GM18517 (cell line): ENCODE measurements around the gene C19orf53.

Experiments
- ATAC-seq: cut with Tn5 transposase; IDR thresholded peaks from one replicate; pipeline ENCODE4 v1.9.1; 2021; ENCODE audit warnings: mild to moderate bottlenecking, moderate library complexity; ENCODE audit not compliant: unreplicated experiment

Gene C19orf53

DNA sequence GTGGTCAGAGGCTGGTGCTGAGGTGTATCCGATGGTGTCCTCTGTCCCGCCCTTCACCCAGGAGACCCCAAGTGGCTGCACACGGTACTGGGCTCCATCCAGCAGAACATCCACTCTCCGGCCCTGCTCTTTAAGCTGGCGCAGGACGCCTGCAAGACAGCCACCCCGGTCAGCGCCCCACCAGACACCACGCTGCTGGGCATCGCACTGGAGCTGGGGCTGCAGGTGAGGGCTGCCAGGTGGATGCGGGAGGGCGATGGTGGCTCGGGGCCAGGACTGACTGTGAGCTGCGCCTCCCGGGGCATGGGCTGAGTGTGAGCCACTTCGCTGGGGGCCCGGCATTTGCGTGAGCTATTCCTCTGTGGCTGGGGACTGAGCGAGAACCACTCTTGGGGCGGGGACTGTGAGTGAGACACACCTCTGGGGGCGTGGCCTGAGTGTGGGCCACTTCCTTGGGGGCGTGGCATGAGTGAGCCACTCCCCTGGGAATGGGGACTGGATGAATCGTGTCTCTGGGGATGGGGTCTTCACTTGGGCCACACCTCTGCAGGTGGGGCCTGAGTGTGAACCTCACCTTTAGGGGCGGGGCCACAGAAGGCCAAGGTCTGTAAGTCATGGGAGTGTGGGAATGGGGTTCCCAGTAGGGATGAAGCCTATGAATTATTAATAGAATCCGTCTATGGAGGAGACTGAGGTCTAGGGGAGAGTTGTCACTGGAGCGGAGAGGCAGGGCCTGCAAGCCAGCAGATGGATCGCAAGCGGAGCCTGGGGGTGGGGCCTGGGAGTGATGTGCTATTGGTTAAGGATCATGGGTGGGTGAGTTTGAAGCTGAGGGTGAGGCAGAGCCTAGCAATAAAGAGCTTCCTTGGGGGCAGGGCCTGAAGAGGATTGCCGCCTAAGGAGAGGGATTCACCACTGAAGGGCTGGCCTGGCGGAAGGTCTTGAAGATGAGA lies 51.5 kb downstream of the C19orf53 start:
- ATAC-seq: no peak

DNA sequence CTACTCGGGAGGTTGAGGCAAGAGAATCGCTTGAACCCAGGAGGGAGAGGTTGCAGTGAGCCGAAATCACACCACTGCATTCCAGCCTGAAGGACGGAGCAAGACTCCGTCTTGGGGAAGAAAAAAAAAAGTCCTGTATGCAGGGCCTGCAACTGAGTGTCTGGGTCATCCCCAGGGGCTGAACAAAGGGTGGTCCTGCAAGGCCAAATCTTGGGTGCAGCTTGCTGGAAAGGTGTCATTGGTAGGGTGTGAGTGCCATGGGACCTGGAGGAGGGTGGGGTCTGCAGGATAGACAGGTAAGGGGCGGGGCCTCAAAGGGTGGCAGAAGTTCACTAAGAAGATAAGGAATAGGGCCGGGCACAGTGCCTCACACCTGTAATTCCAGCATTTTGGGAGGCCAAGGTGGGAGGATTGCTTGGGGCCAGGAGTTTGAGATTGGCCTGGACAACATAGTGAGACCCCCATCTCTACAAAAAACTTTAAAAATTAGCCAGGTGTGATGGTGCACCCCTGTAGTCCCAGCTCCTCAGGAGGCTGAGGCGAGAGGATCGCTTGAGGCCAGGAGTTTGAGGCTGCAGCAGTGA lies 52.5 kb downstream of the C19orf53 start:
- ATAC-seq: no peak

DNA sequence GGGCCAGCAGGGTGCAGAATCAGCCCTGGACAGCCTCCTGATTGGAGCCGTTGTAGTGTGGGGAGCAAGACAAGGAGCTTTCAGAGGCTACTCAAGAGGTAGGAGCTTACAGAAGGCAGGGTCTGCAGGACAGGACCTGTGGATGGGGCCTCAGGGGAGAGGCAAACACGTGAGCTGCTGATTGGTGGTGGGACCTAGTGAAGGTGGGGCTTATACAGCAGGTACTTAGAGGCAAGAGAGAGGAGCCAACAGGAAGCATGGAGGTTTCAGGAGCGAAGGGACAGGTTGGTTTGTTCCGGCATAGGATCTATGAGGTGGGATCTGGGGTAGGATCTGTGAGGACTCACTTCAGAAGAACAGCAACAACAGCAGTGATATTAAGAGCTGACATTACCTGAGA lies 53.4 kb downstream of the C19orf53 start:
- no peak for ATAC-seq
